Astrocyte of the hippocampus (primary cell): ENCODE measurements around the gene KLHL35.
"Not testable (repeated sequence)": the region's sequence is repeated elsewhere in the genome, so short reads cannot be mapped to it uniquely, and the experiment has no call there.

Experiments used
- DNase-seq: peaks from one replicate; pipeline ENCODE4 v3.0.0; 2011; ENCODE audit warnings: low read depth, low spot score

The KLHL35 gene

GRCh38 chr11:75388386-75389275 lies 44.4 kb downstream of the KLHL35 start:
- DNase-seq = peak; percentile 86

GRCh38 chr11:75387736-75388294 lies 45.2 kb downstream of the KLHL35 start:
- DNase-seq = no peak

- DNase-seq = peak; percentile 46
Measured at GRCh38 chr11:75386942-75387630, 45.9 kb downstream of the KLHL35 start.

GRCh38 chr11:75384438-75385080 lies 48.4 kb downstream of the KLHL35 start:
- DNase-seq = peak; percentile 82

GRCh38 chr11:75383246-75383645 lies 49.8 kb downstream of the KLHL35 start:
- DNase-seq = no peak

GRCh38 chr11:75380716-75381420 lies 52.1 kb downstream of the KLHL35 start:
- DNase-seq = peak; percentile 31

- no peak for DNase-seq
Measured at GRCh38 chr11:75380245-75380644, 52.8 kb downstream of the KLHL35 start.

- DNase-seq = not testable (repeated sequence)
Measured at GRCh38 chr11:75378776-75379175, 54.2 kb downstream of the KLHL35 start.

- no peak for DNase-seq
Measured at GRCh38 chr11:75376175-75376574, 56.8 kb downstream of the KLHL35 start.

- no peak for DNase-seq
Measured at GRCh38 chr11:75375626-75376025, 57.4 kb downstream of the KLHL35 start.

GRCh38 chr11:75374646-75375045 lies 58.4 kb downstream of the KLHL35 start:
- DNase-seq = no peak

GRCh38 chr11:75373201-75373600 lies 59.8 kb downstream of the KLHL35 start:
- DNase-seq = no peak
